NT2/D1 (cell line): ENCODE measurements around the gene DUSP10.

Experiments
- DNase-seq: peaks from one replicate; pipeline ENCODE4 v3.0.0-alpha.2; 2011; ENCODE audit warnings: low read depth, low spot score
- H3K27me3 ChIP-seq: 2 replicates; pipeline ENCODE4 v1.6.0; 2011; ENCODE audit warnings: mild to moderate bottlenecking; ENCODE audit not compliant: insufficient read length, insufficient read depth
- H3K36me3 ChIP-seq: 2 replicates; pipeline ENCODE4 v1.6.1; 2011; ENCODE audit warnings: mild to moderate bottlenecking, low read length, mixed read lengths; ENCODE audit not compliant: insufficient read depth, insufficient read length
- H3K4me1 ChIP-seq: 2 replicates; pipeline ENCODE4 v1.5.1; 2011; ENCODE audit not compliant: insufficient read depth, insufficient read length
- H3K4me3 ChIP-seq: 2 replicates; pipeline ENCODE4 v1.5.1; 2011; ENCODE audit warnings: low read depth; ENCODE audit not compliant: insufficient read length
- H3K9ac ChIP-seq: 2 replicates; pipeline ENCODE4 v1.6.0; 2011; ENCODE audit warnings: low read depth; ENCODE audit not compliant: insufficient read length
- H3K9me3 ChIP-seq: 2 replicates; pipeline ENCODE4 v1.5.1; 2011; ENCODE audit warnings: mild to moderate bottlenecking, low read length; ENCODE audit not compliant: insufficient read depth
- SUZ12 ChIP-seq: IDR thresholded peaks from 2 replicates; pipeline ENCODE4 v1.6.1; 2011; ENCODE audit not compliant: insufficient read length, insufficient read depth; ENCODE audit errors: extremely low read depth
- YY1 ChIP-seq: IDR thresholded peaks from 2 replicates; pipeline ENCODE4 v1.6.1; 2011; ENCODE audit not compliant: insufficient read length, insufficient read depth
- ZNF274 ChIP-seq: IDR thresholded peaks from 2 replicates; pipeline ENCODE4 v1.6.1; 2011; ENCODE audit warnings: mild to moderate bottlenecking, low read depth, low read length

The DUSP10 gene

GRCh38 chr1:221751226-221751887, 9.5 kb upstream of the DUSP10 start:
- H3K27me3 ChIP-seq, result no peaks in the 10 kb centered on the region
- DNase-seq, result no peak
- no peak overlapping the region for H3K9ac ChIP-seq
- no peak for TF ChIP-seq SUZ12
- TF ChIP-seq ZNF274, result no peak
- no peak for TF ChIP-seq YY1
- H3K4me3 ChIP-seq, result no peak overlapping the region
- H3K9me3 ChIP-seq, result no peaks in the 10 kb centered on the region; the same call in 1 of the 2 replicates
- H3K4me1 ChIP-seq, result no peaks in the 10 kb centered on the region
- no peaks in the 10 kb centered on the region for H3K36me3 ChIP-seq

- Histone ChIP-seq H3K9ac (no peak overlapping the region), H3K4me1 (no peaks in the 10 kb centered on the region), H3K36me3 (no peaks in the 10 kb centered on the region), H3K27me3 (no peaks in the 10 kb centered on the region), H3K4me3 (no peak overlapping the region), H3K9me3 (no peaks in the 10 kb centered on the region; the same call in 1 of the 2 replicates)
- no peak for DNase-seq
- TF ChIP-seq SUZ12 (no peak), ZNF274 (no peak), YY1 (no peak)
Observed at GRCh38 chr1:221748981-221749380, 7.1 kb upstream of the DUSP10 start.

GRCh38 chr1:221747839-221748238, 6.0 kb upstream of the DUSP10 start:
- DNase-seq, result no peak
- H3K27me3 ChIP-seq, result no peaks in the 10 kb centered on the region
- no peaks in the 10 kb centered on the region; the same call in 1 of the 2 replicates for H3K9me3 ChIP-seq
- no peaks in the 10 kb centered on the region for H3K4me1 ChIP-seq
- no peak overlapping the region for H3K9ac ChIP-seq
- no peaks in the 10 kb centered on the region for H3K36me3 ChIP-seq
- H3K4me3 ChIP-seq, result no peak overlapping the region
- TF ChIP-seq YY1, result no peak
- no peak for TF ChIP-seq SUZ12
- TF ChIP-seq ZNF274, result no peak

GRCh38 chr1:221743416-221744208, 1.7 kb upstream of the DUSP10 start:
- H3K9ac ChIP-seq, result peak overlapping the region; percentile 90
- H3K4me3 ChIP-seq, result peak overlapping the region; percentile 78
- TF ChIP-seq YY1 (no peak), ZNF274 (no peak), SUZ12 (no peak)
- peaks cover 7% of the 10 kb centered on the region; the same call in 1 of the 2 replicates for H3K9me3 ChIP-seq
- no peaks in the 10 kb centered on the region for H3K4me1 ChIP-seq
- no peak for DNase-seq
- peaks cover 12% of the 10 kb centered on the region for H3K36me3 ChIP-seq
- H3K27me3 ChIP-seq, result peaks cover 4% of the 10 kb centered on the region

GRCh38 chr1:221742555-221743415, 896 bp upstream of the DUSP10 start:
- Histone ChIP-seq H3K9me3 (peaks cover 14% of the 10 kb centered on the region; the same call in 1 of the 2 replicates), H3K9ac (peak overlapping the region; percentile 90), H3K4me3 (peak overlapping the region; percentile 78), H3K36me3 (peaks cover 20% of the 10 kb centered on the region), H3K4me1 (no peaks in the 10 kb centered on the region), H3K27me3 (peaks cover 4% of the 10 kb centered on the region)
- TF ChIP-seq ZNF274, result no peak
- TF ChIP-seq SUZ12, result no peak
- TF ChIP-seq YY1, result no peak
- peak; percentile 75 for DNase-seq

GRCh38 chr1:221740993-221741702, 741 bp downstream of the DUSP10 start:
- H3K36me3 ChIP-seq, result peaks cover 36% of the 10 kb centered on the region
- peak overlapping the region; percentile 97 for H3K4me3 ChIP-seq
- TF ChIP-seq ZNF274 (no peak), SUZ12 (no peak), YY1 (no peak)
- H3K4me1 ChIP-seq, result no peaks in the 10 kb centered on the region
- H3K9ac ChIP-seq, result peak overlapping the region; percentile 89
- peaks cover 4% of the 10 kb centered on the region for H3K27me3 ChIP-seq
- DNase-seq, result no peak
- peaks cover 14% of the 10 kb centered on the region; the same call in 1 of the 2 replicates for H3K9me3 ChIP-seq
